ENCODE measurements around the gene GNA15.

GNA15 gene

DNA sequence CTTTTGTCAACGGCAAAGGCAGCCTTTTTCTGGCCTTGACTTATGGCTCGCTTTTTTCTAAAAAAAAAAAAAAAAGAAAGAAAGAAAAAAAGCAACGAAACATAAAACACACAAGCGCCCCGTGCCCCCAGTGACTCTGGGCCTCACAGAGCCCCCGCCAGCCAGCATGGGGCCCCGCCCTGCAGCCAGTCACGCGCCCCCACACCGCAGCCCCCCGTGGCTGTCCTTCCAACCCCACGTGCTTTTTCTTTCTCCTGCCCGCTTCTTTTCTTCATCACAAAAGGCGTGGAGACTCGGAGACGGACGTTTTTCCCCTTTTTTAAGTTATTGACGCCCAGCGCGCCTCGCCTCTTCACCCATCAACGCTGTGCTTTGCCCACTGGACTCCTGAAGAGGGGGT lies 14.4 kb upstream of the GNA15 start:
- no peak for DNase-seq (ENCODE audit: low read depth in 2 of 2)

DNA sequence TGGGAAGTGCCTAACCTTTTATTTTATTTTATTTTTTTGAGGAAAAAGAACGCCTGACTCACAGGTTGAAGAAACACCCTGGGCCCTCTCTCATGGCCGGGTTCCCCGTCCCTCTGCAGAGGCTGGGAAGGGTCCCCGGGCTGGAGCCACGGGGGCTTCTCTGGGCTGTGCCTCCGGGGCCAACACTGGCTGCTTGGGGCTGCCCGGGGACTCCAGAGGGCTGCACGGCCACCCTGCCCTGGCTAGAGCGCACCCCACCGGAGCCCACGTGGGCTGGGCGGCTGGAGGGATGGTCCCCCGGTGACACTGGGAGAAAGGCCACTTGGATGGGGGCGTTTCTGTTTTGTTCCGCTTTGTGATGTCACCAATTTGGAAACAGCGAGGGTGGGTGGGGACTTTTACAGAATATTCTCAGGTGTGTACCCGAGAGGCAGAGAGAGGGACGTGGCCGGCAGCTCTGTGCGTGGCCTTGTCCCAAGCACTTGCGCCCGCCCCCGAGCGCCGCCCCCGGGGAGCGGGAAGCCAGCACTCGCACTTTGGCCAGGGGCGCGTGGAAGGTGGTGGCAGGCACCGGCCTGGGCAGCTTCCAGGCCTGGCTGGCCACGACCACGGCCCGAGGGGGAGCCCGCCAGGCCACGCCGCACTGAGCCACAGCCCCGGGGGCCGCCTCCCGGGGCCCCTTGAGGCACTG lies 13.9 kb upstream of the GNA15 start:
- no peak for DNase-seq (ENCODE audit: low read depth in 2 of 2)

GRCh38 chr19:3122512-3122870 lies 13.3 kb upstream of the GNA15 start:
- no peak for DNase-seq (ENCODE audit: low read depth in 2 of 2)

DNA sequence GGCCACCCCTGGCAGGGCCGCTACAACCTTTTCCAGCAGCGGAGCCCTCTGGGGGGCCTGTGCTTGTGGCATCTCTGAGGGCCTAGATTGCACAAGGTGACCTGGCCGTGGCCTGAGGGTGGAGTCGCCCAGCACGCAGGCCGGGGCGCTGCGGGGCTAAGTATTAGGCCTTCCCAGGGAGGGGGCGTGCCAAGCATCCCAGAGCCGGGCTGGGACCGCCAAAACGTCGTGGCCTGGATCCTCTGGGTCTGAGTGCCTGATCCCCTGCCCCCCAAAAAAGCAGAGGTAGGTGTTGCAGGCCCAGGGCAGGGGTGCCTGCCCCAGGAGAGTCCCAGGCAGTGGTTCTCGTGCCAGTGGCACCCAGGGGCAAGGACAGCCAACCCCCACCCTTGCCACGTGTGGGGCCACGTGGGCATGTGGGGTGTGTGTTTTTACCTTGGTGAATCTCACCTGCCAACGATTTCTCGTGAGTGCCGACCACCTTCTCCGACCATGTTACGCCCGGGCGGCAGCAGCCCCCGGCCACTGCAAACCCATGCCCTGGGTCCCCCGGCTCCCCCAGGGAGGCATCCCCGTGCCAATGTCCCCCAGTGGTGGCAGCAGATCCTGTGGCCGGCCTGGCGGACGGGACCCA lies 12.6 kb upstream of the GNA15 start:
- DNase-seq (ENCODE audit: low read depth in 2 of 2) = no peak

DNA sequence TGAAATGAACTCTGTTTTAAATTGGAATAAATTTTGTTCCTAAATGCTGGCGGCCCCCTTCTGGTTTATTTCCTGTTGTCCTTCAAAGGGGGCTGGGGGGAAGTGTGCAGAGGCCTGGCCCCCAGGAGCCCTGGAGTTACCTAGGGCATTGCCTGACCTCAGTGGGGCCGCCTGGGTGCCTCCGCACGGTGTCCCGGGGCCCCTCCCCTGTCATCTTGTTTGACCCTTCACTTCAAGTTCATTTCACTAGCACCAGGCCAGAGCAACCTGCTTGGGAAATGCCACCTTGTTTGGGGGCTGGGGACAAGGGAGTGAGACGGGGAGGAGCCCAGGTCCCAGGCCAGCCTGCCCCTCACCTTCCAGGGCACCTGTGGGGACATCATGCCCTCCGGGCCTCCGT lies 11.9 kb upstream of the GNA15 start:
- no peak for DNase-seq (ENCODE audit: low read depth in 2 of 2)

- DNase-seq (ENCODE audit: low read depth in 2 of 2) = no peak
Observed at GRCh38 chr19:3124630-3125029, 11.2 kb upstream of the GNA15 start.

- peak; percentile 46 to 69 for DNase-seq (ENCODE audit: low read depth in 2 of 2)
Observed at GRCh38 chr19:3125900-3126524, 9.8 kb upstream of the GNA15 start.

- DNase-seq (ENCODE audit: low read depth in 2 of 2) = no peak
Observed at GRCh38 chr19:3129112-3129511, 6.7 kb upstream of the GNA15 start.

DNA sequence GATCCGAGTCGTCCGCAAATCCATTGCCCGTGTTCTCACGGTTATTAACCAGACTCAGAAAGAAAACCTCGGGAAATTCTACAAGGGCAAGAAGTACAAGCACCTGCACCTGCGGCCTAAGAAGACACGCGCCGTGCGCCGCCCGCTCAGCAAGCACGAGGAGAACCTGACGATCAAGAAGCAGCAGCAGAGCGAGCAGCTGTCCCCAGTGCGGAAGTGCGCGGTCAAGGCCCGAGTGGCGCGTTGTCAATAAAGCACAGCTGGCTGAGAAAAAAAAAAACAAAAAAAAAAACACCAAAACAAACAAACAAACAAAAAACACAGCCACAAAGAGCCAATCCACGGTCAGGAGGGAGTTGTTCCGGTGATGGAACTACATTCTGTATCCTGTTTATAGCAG lies 4.7 kb upstream of the GNA15 start:
- no peak for DNase-seq (ENCODE audit: low read depth in 2 of 2)

DNA sequence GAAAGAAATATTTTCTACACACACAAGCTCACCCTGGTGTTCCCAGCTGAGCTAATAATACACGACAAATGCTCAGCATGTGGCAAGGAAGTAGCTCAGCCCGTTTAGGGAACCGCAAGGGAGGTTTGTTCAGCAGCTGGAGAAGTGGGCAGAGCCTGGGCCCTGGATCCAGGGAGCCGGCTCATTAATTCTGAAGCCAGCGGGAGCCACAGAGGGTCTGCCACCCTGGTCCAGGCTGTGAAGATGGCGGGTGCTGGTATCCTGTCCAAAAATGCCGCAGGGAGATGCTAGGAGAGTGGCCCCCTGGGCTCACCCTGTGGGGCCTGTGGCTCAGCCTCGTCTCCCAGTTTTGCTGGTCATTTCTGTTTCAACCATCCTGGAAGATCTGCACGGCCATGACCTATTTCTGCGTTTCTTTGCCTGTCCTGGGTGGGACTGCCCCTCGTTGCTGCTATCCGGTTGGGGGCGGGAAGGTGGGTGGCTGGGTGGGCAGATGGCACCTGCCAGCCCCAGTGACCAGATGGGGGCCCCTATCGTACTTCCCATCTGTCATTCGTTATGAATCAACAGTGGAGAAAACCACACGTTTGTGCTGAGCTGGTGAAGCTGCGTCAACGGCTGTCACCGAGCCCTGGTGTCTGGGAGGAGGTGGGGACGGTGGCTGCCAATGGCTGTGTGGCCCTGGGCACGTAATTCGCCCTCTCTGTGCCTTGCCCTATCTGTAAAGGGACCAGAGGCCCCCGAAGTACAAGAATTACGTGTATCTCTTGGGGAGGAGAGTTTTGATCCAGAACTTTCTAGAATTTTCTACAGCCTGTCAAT lies 2.7 kb upstream of the GNA15 start:
- peak; percentile 44 to 45 for DNase-seq (ENCODE audit: low read depth in 2 of 2)

GRCh38 chr19:3133793-3134116 lies 2.1 kb upstream of the GNA15 start:
- no peak for DNase-seq (ENCODE audit: low read depth in 2 of 2)

GRCh38 chr19:3136684-3137055 lies 837 bp downstream of the GNA15 start:
- DNase-seq (ENCODE audit: low read depth in 2 of 2) = no peak

DNA sequence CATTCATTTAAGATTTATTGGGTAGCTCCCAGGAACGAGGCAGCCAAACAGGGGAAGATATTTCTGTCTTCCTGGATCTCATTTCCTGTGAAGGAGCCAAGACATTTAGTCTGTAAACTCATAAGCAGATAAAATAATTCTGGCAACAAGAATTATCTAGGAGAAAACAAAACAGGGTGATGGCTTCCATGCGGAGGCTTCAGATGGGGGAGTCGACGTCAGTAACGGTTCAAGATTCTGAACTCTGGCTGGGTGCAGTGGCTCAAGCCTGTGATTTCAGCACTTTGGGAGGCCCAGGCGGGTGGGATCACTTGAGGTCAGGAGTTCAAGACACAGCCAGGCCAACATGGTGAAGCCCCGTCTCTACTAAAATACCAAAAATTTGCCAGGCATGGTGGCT lies 1.3 kb downstream of the GNA15 start:
- no peak for DNase-seq (ENCODE audit: low read depth in 2 of 2)

DNA sequence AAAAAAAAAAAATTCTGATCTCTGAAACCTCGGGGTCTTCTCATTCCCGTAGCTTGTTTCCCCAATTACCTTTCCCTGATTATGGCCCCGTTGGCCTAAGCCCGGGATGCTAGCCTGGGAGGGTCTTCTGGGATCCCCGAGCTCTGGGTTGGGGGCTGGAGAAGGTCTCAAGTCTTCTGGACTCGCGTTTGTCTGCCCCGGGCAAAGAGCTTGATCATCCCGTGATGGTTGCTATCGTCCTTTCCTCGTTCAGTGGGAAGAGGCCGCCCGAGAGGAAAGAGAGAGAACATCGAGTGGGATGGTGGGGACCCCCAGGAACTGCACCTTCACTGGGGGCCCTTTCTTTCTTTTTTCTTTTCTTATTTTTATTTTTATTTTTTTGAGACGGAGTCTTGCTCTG lies 2.4 kb downstream of the GNA15 start:
- no peak for DNase-seq (ENCODE audit: low read depth in 2 of 2)

GRCh38 chr19:3140667-3141038 lies 4.8 kb downstream of the GNA15 start:
- no peak for DNase-seq (ENCODE audit: low read depth in 2 of 2)

DNA sequence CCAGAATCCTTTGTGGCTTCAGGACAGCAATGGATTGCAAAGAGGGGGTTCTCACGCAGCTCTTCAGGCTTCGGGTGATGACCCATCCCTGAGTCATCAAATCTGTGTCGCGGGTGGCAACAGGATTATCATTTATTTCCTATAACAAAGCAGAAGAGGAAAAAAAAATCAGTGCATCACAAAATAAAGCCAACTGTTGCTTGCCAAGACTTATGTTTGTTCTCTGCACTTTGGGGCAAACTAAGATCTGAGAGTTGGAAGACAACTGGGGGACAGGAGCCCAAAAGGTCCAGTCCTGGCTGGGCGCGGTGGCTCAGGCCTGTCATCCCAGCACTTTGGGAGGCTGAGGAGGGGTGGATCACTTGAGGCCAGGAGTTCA lies 6.4 kb downstream of the GNA15 start:
- no peak for DNase-seq (ENCODE audit: low read depth in 2 of 2)

- DNase-seq (ENCODE audit: low read depth in 2 of 2) = no peak
Observed at GRCh38 chr19:3142781-3143337, 7.0 kb downstream of the GNA15 start.

DNA sequence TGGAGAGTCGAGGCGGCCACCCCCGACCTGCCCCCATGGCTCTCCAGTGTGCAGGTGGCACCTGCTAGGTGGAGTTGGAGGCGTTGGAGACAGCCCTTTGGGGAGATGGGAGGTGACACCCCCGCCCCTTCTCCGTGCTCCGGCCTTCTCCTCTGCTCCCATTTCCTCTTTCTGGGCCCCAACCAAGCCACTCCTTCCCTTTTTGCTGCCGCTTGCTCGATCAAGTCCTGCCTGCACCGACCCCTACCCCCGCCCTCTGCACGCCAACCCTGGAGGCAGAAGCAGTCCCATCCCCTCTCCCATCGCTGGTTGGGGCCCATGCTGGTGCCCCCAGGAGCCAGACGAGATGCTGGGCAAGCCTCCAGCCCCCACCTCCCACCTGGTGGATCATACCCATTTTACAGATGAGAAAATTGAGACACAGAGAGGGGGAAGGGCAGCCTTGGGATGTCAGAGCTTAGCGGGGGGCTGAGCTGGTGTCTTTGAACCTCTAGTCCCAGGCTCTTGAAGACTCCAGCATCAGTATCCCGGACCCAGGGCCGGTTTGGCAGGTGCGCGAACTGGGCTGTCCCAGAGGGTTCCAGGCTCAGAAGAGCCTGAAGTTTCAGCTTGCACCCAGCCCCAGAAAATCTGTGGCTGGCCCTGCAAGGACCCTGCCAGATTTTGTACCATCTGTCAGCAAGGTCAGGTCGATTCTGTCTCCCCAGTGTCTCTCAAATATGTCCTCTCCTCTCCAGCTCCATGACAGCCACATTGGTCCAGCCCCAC lies 10.3 kb downstream of the GNA15 start:
- DNase-seq (ENCODE audit: low read depth in 2 of 2) = no peak

- DNase-seq (ENCODE audit: low read depth in 2 of 2) = peak; percentile 29 to 50
Observed at GRCh38 chr19:3146677-3147100, 10.9 kb downstream of the GNA15 start.

- no peak for DNase-seq (ENCODE audit: low read depth in 2 of 2)
Observed at GRCh38 chr19:3148503-3148902, 12.7 kb downstream of the GNA15 start.

DNA sequence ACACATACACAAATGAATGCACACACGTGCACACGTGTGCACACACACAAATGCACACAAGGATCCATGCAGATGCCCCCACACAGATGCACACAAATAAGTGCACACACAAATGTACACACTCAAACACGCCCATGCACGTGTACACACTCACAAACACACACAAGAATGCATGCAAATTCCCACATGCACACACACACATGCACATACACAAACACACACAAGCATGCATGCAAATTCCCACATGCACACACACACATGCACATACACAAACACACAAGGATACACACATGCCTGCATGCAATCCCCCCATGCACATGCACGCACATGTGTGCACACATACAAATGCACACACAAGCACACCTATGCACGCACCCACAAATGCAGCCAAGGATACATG lies 13.3 kb downstream of the GNA15 start:
- DNase-seq (ENCODE audit: low read depth in 2 of 2) = no peak
